Measurements from ENCODE around the gene NEK6.

DNA sequence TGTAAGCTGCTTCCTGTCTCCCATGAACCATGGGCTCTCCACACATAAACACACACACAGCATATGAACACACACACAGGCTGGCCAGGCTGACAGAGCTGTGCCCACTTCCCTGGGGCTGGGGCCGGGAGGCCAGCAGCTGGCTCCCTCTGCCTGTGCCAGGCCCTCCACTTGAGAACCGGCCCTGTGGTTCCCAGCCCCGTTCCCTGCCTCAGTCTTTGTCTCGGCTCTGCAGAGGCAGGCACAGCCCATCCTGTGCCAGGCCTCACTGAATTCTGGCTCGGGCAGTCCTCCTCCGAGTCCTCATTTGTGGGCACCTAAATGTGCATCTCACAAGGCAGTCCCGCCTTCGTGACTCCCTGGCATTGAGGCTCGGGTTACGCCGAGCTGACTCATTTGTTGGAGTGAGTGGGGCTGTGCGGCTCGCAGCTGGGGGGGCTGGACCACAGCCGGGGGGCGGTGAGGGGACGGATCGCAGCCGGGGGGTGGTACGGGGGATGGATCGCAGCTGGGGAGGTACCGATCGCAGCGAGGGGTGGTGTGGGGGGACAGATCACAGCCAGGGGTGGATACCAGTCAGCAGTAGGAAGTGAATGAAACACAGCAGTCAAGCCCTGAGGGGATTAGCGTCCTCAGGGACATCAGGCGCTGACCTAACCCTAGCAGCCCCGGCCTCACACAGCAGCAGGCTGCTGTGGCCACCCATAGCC is 85.2 kb downstream of the NEK6 start:
- TF ChIP-seq, protein P1, sequence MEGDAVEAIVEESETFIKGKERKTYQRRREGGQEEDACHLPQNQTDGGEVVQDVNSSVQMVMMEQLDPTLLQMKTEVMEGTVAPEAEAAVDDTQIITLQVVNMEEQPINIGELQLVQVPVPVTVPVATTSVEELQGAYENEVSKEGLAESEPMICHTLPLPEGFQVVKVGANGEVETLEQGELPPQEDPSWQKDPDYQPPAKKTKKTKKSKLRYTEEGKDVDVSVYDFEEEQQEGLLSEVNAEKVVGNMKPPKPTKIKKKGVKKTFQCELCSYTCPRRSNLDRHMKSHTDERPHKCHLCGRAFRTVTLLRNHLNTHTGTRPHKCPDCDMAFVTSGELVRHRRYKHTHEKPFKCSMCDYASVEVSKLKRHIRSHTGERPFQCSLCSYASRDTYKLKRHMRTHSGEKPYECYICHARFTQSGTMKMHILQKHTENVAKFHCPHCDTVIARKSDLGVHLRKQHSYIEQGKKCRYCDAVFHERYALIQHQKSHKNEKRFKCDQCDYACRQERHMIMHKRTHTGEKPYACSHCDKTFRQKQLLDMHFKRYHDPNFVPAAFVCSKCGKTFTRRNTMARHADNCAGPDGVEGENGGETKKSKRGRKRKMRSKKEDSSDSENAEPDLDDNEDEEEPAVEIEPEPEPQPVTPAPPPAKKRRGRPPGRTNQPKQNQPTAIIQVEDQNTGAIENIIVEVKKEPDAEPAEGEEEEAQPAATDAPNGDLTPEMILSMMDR (conservative IDR thresholded peaks at IDR 0.05) = no peak
- TF ChIP-seq EZH2 (IDR thresholded peaks at IDR 0.05; ENCODE audit: low read depth) = no peak

Measured in PC-9 (cell line).